Fibroblast of mammary gland (primary cell): ENCODE measurements around the gene KBTBD12.
A peak's percentile ranks its signal among the peaks of the same experiment; 100 is the strongest.
"Not testable (repeated sequence)": the region's sequence is repeated elsewhere in the genome, so short reads cannot be mapped to it uniquely, and the experiment has no call there.

Experiments
- DNase-seq: peaks from one replicate; pipeline ENCODE4 v3.0.0-alpha.2; 2010; ENCODE audit warnings: low read depth
- H3K4me3 ChIP-seq: 2 replicates; pipeline ENCODE4 v1.5.1; 2011; ENCODE audit warnings: low read depth, mild to moderate bottlenecking, low read length, moderate library complexity; ENCODE audit not compliant: control insufficient read depth
- CTCF ChIP-seq: conservative IDR thresholded peaks from 2 replicates; pipeline ENCODE4 v1.5.1; 2011; ENCODE audit warnings: low read depth, low read length, inconsistent platforms; ENCODE audit not compliant: control insufficient read depth, insufficient read depth

KBTBD12 gene

GRCh38 chr3:127889976-127890650, 24.9 kb upstream of the KBTBD12 start:
- peak; percentile 53 for DNase-seq
- TF ChIP-seq CTCF = no peak
- H3K4me3 ChIP-seq = no peak overlapping the region

GRCh38 chr3:127890651-127891290, 24.3 kb upstream of the KBTBD12 start:
- not testable (repeated sequence) for H3K4me3 ChIP-seq
- DNase-seq = peak; percentile 89

- H3K4me3 ChIP-seq = no peak overlapping the region
- peak; percentile 39 for DNase-seq
- no peak for TF ChIP-seq CTCF
These were observed 20.6 kb upstream of the KBTBD12 start for GRCh38 chr3:127894481-127894880.

GRCh38 chr3:127899200-127899599, 15.8 kb upstream of the KBTBD12 start:
- TF ChIP-seq CTCF = no peak
- H3K4me3 ChIP-seq = no peak overlapping the region
- DNase-seq = no peak

- no peak for TF ChIP-seq CTCF
- no peak for DNase-seq
- no peak overlapping the region for H3K4me3 ChIP-seq
These were observed 15.3 kb upstream of the KBTBD12 start for GRCh38 chr3:127899766-127900165.

GRCh38 chr3:127900536-127900935, 14.5 kb upstream of the KBTBD12 start:
- H3K4me3 ChIP-seq = no peak overlapping the region
- no peak for TF ChIP-seq CTCF
- DNase-seq = no peak

- no peak overlapping the region for H3K4me3 ChIP-seq
- TF ChIP-seq CTCF = no peak
- no peak for DNase-seq
These were observed 12.5 kb upstream of the KBTBD12 start for GRCh38 chr3:127902486-127902885.
